ENCODE measurements around the gene NAV3.

NAV3 gene

GRCh38 chr12:78055545-78055944, 224.9 kb downstream of the NAV3 start:
- no peak for TF ChIP-seq CTCF (IDR thresholded peaks at IDR 0.05; ENCODE audit: low read depth, low read length, missing control alignments)
- Histone ChIP-seq H3K27me3 (replicated peaks) (no peaks in the 10 kb centered on the region), H3K27ac (no peak overlapping the region), H3K4me3 (ENCODE audit: low read depth, low read length) (no peak overlapping the region), H3K36me3 (replicated peaks) (peaks cover 3% of the 10 kb centered on the region)
- no peak for DNase-seq
- in situ Hi-C loops (cut with HindIII; ENCODE audit: low pct_ligation_motif_present, low sequenced_read_pairs) = no loop called here

GRCh38 chr12:78057075-78057474, 226.4 kb downstream of the NAV3 start:
- in situ Hi-C loops (cut with HindIII; ENCODE audit: low pct_ligation_motif_present, low sequenced_read_pairs) = no loop called here
- H3K27me3 ChIP-seq (replicated peaks) = no peaks in the 10 kb centered on the region
- no peak for TF ChIP-seq CTCF (IDR thresholded peaks at IDR 0.05; ENCODE audit: low read depth, low read length, missing control alignments)
- DNase-seq = no peak
- no peak overlapping the region for H3K4me3 ChIP-seq (ENCODE audit: low read depth, low read length)
- H3K36me3 ChIP-seq (replicated peaks) = peaks cover 2% of the 10 kb centered on the region
- H3K27ac ChIP-seq = no peak overlapping the region

- peaks cover 2% of the 10 kb centered on the region for H3K36me3 ChIP-seq (replicated peaks)
- peak; percentile 85 for DNase-seq
- no peaks in the 10 kb centered on the region for H3K27me3 ChIP-seq (replicated peaks)
- H3K27ac ChIP-seq = peak overlapping the region; percentile 32
- no peak for TF ChIP-seq CTCF (IDR thresholded peaks at IDR 0.05; ENCODE audit: low read depth, low read length, missing control alignments)
- in situ Hi-C loops (cut with HindIII; ENCODE audit: low pct_ligation_motif_present, low sequenced_read_pairs) = no loop called here
- H3K4me3 ChIP-seq (ENCODE audit: low read depth, low read length) = no peak overlapping the region
These were observed 229.5 kb downstream of the NAV3 start for GRCh38 chr12:78060186-78060585.

GRCh38 chr12:78062786-78063185, 232.1 kb downstream of the NAV3 start:
- Histone ChIP-seq H3K27ac (no peak overlapping the region), H3K4me3 (ENCODE audit: low read depth, low read length) (no peak overlapping the region), H3K36me3 (replicated peaks) (peaks cover 2% of the 10 kb centered on the region), H3K27me3 (replicated peaks) (no peaks in the 10 kb centered on the region)
- DNase-seq = peak; percentile 82
- TF ChIP-seq CTCF (IDR thresholded peaks at IDR 0.05; ENCODE audit: low read depth, low read length, missing control alignments) = no peak
- in situ Hi-C loops (cut with HindIII; ENCODE audit: low pct_ligation_motif_present, low sequenced_read_pairs) = no loop called here

- no peak overlapping the region for H3K4me3 ChIP-seq (ENCODE audit: low read depth, low read length)
- in situ Hi-C loops (cut with HindIII; ENCODE audit: low pct_ligation_motif_present, low sequenced_read_pairs) = no loop called here
- H3K27ac ChIP-seq = no peak overlapping the region
- H3K27me3 ChIP-seq (replicated peaks) = no peaks in the 10 kb centered on the region
- DNase-seq = no peak
- H3K36me3 ChIP-seq (replicated peaks) = no peaks in the 10 kb centered on the region
- no peak for TF ChIP-seq CTCF (IDR thresholded peaks at IDR 0.05; ENCODE audit: low read depth, low read length, missing control alignments)
These were observed 251.1 kb downstream of the NAV3 start for GRCh38 chr12:78081590-78082314.
